Neural crest cell (in vitro differentiated cells): Measurements from ENCODE around the gene PIGZ. TPM values are rescaled to one million over a fixed set of nuclear protein-coding genes. Genes with fewer than 3 reads are reported as not detected.
A peak's percentile ranks its signal among the peaks of the same experiment; 100 is the strongest.

Experiments used
- DNase-seq: peaks from one replicate; pipeline ENCODE4 v3.0.0; 2021; ENCODE audit warnings: low read depth, mixed read lengths, low spot score
- H3K27ac Mint-ChIP-seq: one replicate; pipeline ENCODE4 v1.8.0; 2021; ENCODE audit warnings: mild to moderate bottlenecking, mixed read lengths; ENCODE audit not compliant: unreplicated experiment
- H3K27me3 Mint-ChIP-seq: 2 replicates; pipeline ENCODE4 v1.8.0; 2021; ENCODE audit warnings: low read depth, mild to moderate bottlenecking, mixed read lengths
- H3K36me3 Mint-ChIP-seq: 2 replicates; pipeline ENCODE4 v1.8.0; 2021; ENCODE audit warnings: low read depth, mild to moderate bottlenecking, mixed read lengths
- H3K4me1 Mint-ChIP-seq: 2 replicates; pipeline ENCODE4 v1.8.0; 2021; ENCODE audit warnings: mixed read lengths
- H3K4me3 Mint-ChIP-seq: one replicate; pipeline ENCODE4 v1.8.0; 2021; ENCODE audit warnings: mild to moderate bottlenecking, mixed read lengths
- H3K9me3 Mint-ChIP-seq: 2 replicates; pipeline ENCODE4 v1.8.0; 2021; ENCODE audit warnings: mixed read lengths
- CTCF ChIP-seq: fragments of 200-600 bp; sonication (generic); conservative IDR thresholded peaks from 2 replicates; pipeline ENCODE4 v1.5.0; 2021; ENCODE audit warnings: antibody characterized with exemption, mild to moderate bottlenecking
- total RNA-seq: library from RNA; stranded (reverse); gene quantifications from 2 replicates; pipeline ENCODE4 v1.2.1, GENCODE V29; 2021

PIGZ gene
- total RNA-seq, 1 donor from 2014 or later: 1.9 TPM

- peaks cover 39% of the 10 kb centered on the region for H3K4me1 Mint-ChIP-seq
- peaks cover 12% of the 10 kb centered on the region for H3K36me3 Mint-ChIP-seq
- peak; percentile 67 for TF ChIP-seq CTCF
- H3K27me3 Mint-ChIP-seq: peaks cover 4% of the 10 kb centered on the region
- H3K27ac Mint-ChIP-seq: peak within 1 kb of the TSS; percentile 98
- DNase-seq: peak; percentile 99
- H3K9me3 Mint-ChIP-seq: no peaks in the 10 kb centered on the region
- H3K4me3 Mint-ChIP-seq: peak within 1 kb of the TSS; percentile 98
Observed at GRCh38 chr3:196942226-196942914, 26.3 kb downstream of the PIGZ start, which contains the start of gene NCBP2. Gene NCBP2, minus strand, starts transcription at chr3:196942528. Its CDS starts 25 bp downstream, at chr3:196942503.

GRCh38 chr3:196941729-196942225 lies 26.9 kb downstream of the PIGZ start:
- Mint-ChIP-seq H3K4me1 (peaks cover 39% of the 10 kb centered on the region), H3K27ac (peak overlapping the region; percentile 98), H3K27me3 (peaks cover 4% of the 10 kb centered on the region), H3K4me3 (peak overlapping the region; percentile 98), H3K36me3 (peaks cover 18% of the 10 kb centered on the region), H3K9me3 (no peaks in the 10 kb centered on the region)
- TF ChIP-seq CTCF: no peak
- DNase-seq: peak; percentile 43

- Mint-ChIP-seq H3K4me3 (peak overlapping the region; percentile 78), H3K4me1 (peaks cover 27% of the 10 kb centered on the region), H3K27me3 (peaks cover 4% of the 10 kb centered on the region), H3K27ac (no peak overlapping the region), H3K36me3 (peaks cover 32% of the 10 kb centered on the region), H3K9me3 (no peaks in the 10 kb centered on the region)
- no peak for TF ChIP-seq CTCF
- DNase-seq: no peak
Observed at GRCh38 chr3:196938576-196938975, 30.1 kb downstream of the PIGZ start.

- peaks cover 30% of the 10 kb centered on the region for H3K36me3 Mint-ChIP-seq
- no peak overlapping the region for H3K27ac Mint-ChIP-seq
- H3K9me3 Mint-ChIP-seq: no peaks in the 10 kb centered on the region
- no peak for TF ChIP-seq CTCF
- peaks cover 22% of the 10 kb centered on the region for H3K4me1 Mint-ChIP-seq
- no peak for DNase-seq
- H3K4me3 Mint-ChIP-seq: peak overlapping the region; percentile 49
- H3K27me3 Mint-ChIP-seq: peaks cover 4% of the 10 kb centered on the region
Observed at GRCh38 chr3:196938124-196938523, 30.5 kb downstream of the PIGZ start.

GRCh38 chr3:196936288-196936687 lies 32.3 kb downstream of the PIGZ start:
- no peak overlapping the region for H3K4me3 Mint-ChIP-seq
- H3K27me3 Mint-ChIP-seq: no peaks in the 10 kb centered on the region
- H3K27ac Mint-ChIP-seq: no peak overlapping the region
- peaks cover 28% of the 10 kb centered on the region for H3K36me3 Mint-ChIP-seq
- no peak for TF ChIP-seq CTCF
- peaks cover 8% of the 10 kb centered on the region for H3K4me1 Mint-ChIP-seq
- no peaks in the 10 kb centered on the region for H3K9me3 Mint-ChIP-seq
- no peak for DNase-seq
